ENCODE results near the gene RALGDS. TPM values are rescaled to one million over a fixed set of nuclear protein-coding genes. Genes with fewer than 3 reads are reported as not detected.
"Not testable (repeated sequence)": the region's sequence is repeated elsewhere in the genome, so short reads cannot be mapped to it uniquely, and the experiment has no call there.

Gene RALGDS
- total RNA-seq, 1 experiment from 2014 or later = 22.9 TPM

GRCh38 chr9:133094842-133095393, 26.1 kb downstream of the RALGDS start:
- Mint-ChIP-seq H3K4me1 (no peaks in the 10 kb centered on the region), H3K27ac (no peak overlapping the region), H3K4me3 (no peak overlapping the region), H3K27me3 (ENCODE audit: low read depth) (peaks cover 16% of the 10 kb centered on the region), H3K36me3 (peaks cover 32% of the 10 kb centered on the region), H3K9me3 (peaks cover 22% of the 10 kb centered on the region)
- no peak for TF ChIP-seq AFF4 (CRISPR knock-in tag; IDR thresholded peaks at IDR 0.05; ENCODE audit: borderline replicate concordance)
- DNase-seq (ENCODE audit: low spot score) (no peak), ATAC-seq (no peak)
- ChIA-PET CTCF (interaction anchor here (1.3 kb wide), 1 partner anchor 49 kb away, joined by 6 read pairs; no protein-coding TSS in a partner anchor), POLR2A (no interaction called here)

- CTCF ChIA-PET = interaction anchor here (0.6 to 1.3 kb wide), 4 partner anchors 8 to 246 kb away, joined by 3 to 6 read pairs (median 4); no protein-coding TSS in a partner anchor
Observed at GRCh38 chr9:133094351-133094750, 26.7 kb downstream of the RALGDS start.

GRCh38 chr9:133090752-133091385, 30.2 kb downstream of the RALGDS start:
- CTCF ChIA-PET = interaction anchor here (1.2 kb wide), 2 partner anchors 11 to 97 kb away, joined by 4 to 10 read pairs; no protein-coding TSS in a partner anchor
- Mint-ChIP-seq H3K4me1 (no peaks in the 10 kb centered on the region), H3K9me3 (peaks cover 12% of the 10 kb centered on the region), H3K36me3 (peaks cover 5% of the 10 kb centered on the region), H3K4me3 (no peak overlapping the region), H3K27ac (no peak overlapping the region), H3K27me3 (ENCODE audit: low read depth) (peaks cover 7% of the 10 kb centered on the region)
- DNase-seq (ENCODE audit: low spot score) (no peak), ATAC-seq (no peak)
- TF ChIP-seq PRRX2 (CRISPR knock-in tag; IDR thresholded peaks at IDR 0.05) (no peak), SP1 (CRISPR knock-in tag; conservative IDR thresholded peaks at IDR 0.05) (no peak), EMX1 (CRISPR knock-in tag; IDR thresholded peaks at IDR 0.05) (no peak), CREM (CRISPR knock-in tag; IDR thresholded peaks at IDR 0.05) (no peak), NR3C1 (CRISPR knock-in tag; conservative IDR thresholded peaks at IDR 0.05; ENCODE audit: low read depth) (no peak), E2F4 (CRISPR knock-in tag; IDR thresholded peaks at IDR 0.05; ENCODE audit: borderline replicate concordance, low read depth) (no peak), TEAD4 (CRISPR knock-in tag; IDR thresholded peaks at IDR 0.05) (no peak)
- POLR2A ChIA-PET = no interaction called here

More at GRCh38 chr9:133094351-133094750, 26.7 kb downstream of the RALGDS start:
- H3K4me3 Mint-ChIP-seq; DNase-seq (ENCODE audit: low spot score); H3K27ac Mint-ChIP-seq; ATAC-seq; H3K4me1 Mint-ChIP-seq; POLR2A ChIA-PET: not testable (repeated sequence)
- peaks cover 16% of the 10 kb centered on the region for H3K27me3 Mint-ChIP-seq (ENCODE audit: low read depth)
- peaks cover 32% of the 10 kb centered on the region for H3K36me3 Mint-ChIP-seq
- H3K9me3 Mint-ChIP-seq = peaks cover 22% of the 10 kb centered on the region

- H3K36me3 Mint-ChIP-seq = peaks cover 3% of the 10 kb centered on the region; the same call in 1 of the 2 replicates
- no peak overlapping the region for H3K4me3 Mint-ChIP-seq
- CTCF ChIA-PET = interaction anchor here (0.7 to 1.2 kb wide), 3 partner anchors 11 to 98 kb away, joined by 4 to 10 read pairs (median 5); no protein-coding TSS in a partner anchor
- peaks cover 6% of the 10 kb centered on the region for H3K9me3 Mint-ChIP-seq
- no peak for TF ChIP-seq ZNF138 (CRISPR knock-in tag; conservative IDR thresholded peaks at IDR 0.05)
- H3K4me1 Mint-ChIP-seq = no peaks in the 10 kb centered on the region
- POLR2A ChIA-PET = no interaction called here
- H3K27me3 Mint-ChIP-seq (ENCODE audit: low read depth) = peaks cover under 1% of the 10 kb centered on the region; the same call in 1 of the 2 replicates
- ATAC-seq = no peak
- no peak for DNase-seq (ENCODE audit: low spot score)
- no peak overlapping the region for H3K27ac Mint-ChIP-seq
Observed at GRCh38 chr9:133090187-133090586, 30.9 kb downstream of the RALGDS start.

GRCh38 chr9:133089271-133089671, 31.8 kb downstream of the RALGDS start:
- Mint-ChIP-seq H3K4me3 (no peak overlapping the region), H3K4me1 (no peaks in the 10 kb centered on the region), H3K36me3 (no peaks in the 10 kb centered on the region), H3K9me3 (no peaks in the 10 kb centered on the region), H3K27ac (no peak overlapping the region), H3K27me3 (ENCODE audit: low read depth) (no peaks in the 10 kb centered on the region)
- DNase-seq (ENCODE audit: low spot score) = no peak
- peak; percentile 51 for ATAC-seq
- TF ChIP-seq ZBTB43 (CRISPR knock-in tag; IDR thresholded peaks at IDR 0.05) = no peak
- no peak for TF ChIP-seq CDX4 (CRISPR knock-in tag; IDR thresholded peaks at IDR 0.05; ENCODE audit: borderline replicate concordance)
- peak; percentile 41; the same call in 1 of the 2 replicates for TF ChIP-seq NFYB (CRISPR knock-in tag; conservative IDR thresholded peaks at IDR 0.05; ENCODE audit: low read depth)
- ChIA-PET POLR2A (no interaction called here), CTCF (interaction anchor here (0.7 to 1.3 kb wide), 4 partner anchors 55 to 1247 kb away, joined by 3 to 5 read pairs (median 4); no protein-coding TSS in a partner anchor)

Measured in WTC11 (cell line).